A549 (cell line): Measurements from ENCODE around the gene CPT1A.

ENCODE experiments used
- CTCF ChIP-seq: fragments of >200 bp; sonication (Bioruptor Twin); formaldehyde crosslinking; IDR thresholded peaks from 3 replicates; pipeline ENCODE4 v1.5.1; 2016
- TP53 ChIP-seq: fragments of 250-450 bp; sonication (Bioruptor Pico); IDR thresholded peaks from 2 replicates; pipeline ENCODE4 v1.5.0; 2021; ENCODE audit warnings: mild to moderate bottlenecking, moderate library complexity

- TF ChIP-seq CTCF = no peak
- no peak for TF ChIP-seq TP53 (CRISPR knock-in tag)
Observed at GRCh38 chr11:68724293-68724692, 117.4 kb downstream of the CPT1A start.
